WTC11 (cell line): ENCODE data around the gene CNGA3. TPM values are rescaled to one million over a fixed set of nuclear protein-coding genes. Genes with fewer than 3 reads are reported as not detected.
"Not testable (repeated sequence)": the region's sequence is repeated elsewhere in the genome, so short reads cannot be mapped to it uniquely, and the experiment has no call there.

Source experiments
- ATAC-seq: fragments of 200-7000 bp; cut with Tn5 transposase; 2 replicates; pipeline ENCODE4 v1.10.0; 2021; ENCODE audit warnings: mild to moderate bottlenecking, moderate library complexity
- CTCF ChIA-PET: fragments of 300-600 bp; sonication (Branson Sonifier 250); formaldehyde crosslinking; loops from one replicate; lab custom pipeline; 2021; ENCODE audit warnings: antibody characterized with exemption; lab: Charles Lee
- POLR2A ChIA-PET: fragments of 350-600 bp; sonication (Branson Sonifier 250); formaldehyde crosslinking; loops from one replicate; lab custom pipeline; 2021; ENCODE audit warnings: antibody characterized with exemption; lab: Charles Lee
- DNase-seq: peaks from one replicate; pipeline ENCODE4 v3.0.0; 2021; ENCODE audit warnings: low spot score
- H3K27ac Mint-ChIP-seq: 2 replicates; pipeline ENCODE4 v1.8.0; 2021; ENCODE audit warnings: mixed read lengths
- H3K27me3 Mint-ChIP-seq: 2 replicates; pipeline ENCODE4 v1.8.0; 2021; ENCODE audit warnings: low read depth, mild to moderate bottlenecking, moderate library complexity, mixed read lengths
- H3K36me3 Mint-ChIP-seq: 2 replicates; pipeline ENCODE4 v1.8.0; 2021; ENCODE audit warnings: mixed read lengths
- H3K4me1 Mint-ChIP-seq: 2 replicates; pipeline ENCODE4 v1.8.0; 2022; ENCODE audit warnings: mixed read lengths
- H3K4me3 Mint-ChIP-seq: 2 replicates; pipeline ENCODE4 v1.8.0; 2021; ENCODE audit warnings: mild to moderate bottlenecking, moderate library complexity, mixed read lengths
- H3K9me3 Mint-ChIP-seq: 2 replicates; pipeline ENCODE4 v1.8.0; 2021; ENCODE audit warnings: mixed read lengths
- ATF1 ChIP-seq: sonication (generic); formaldehyde crosslinking; IDR thresholded peaks from 2 replicates; pipeline ENCODE4 v1.8.1; 2023; ENCODE audit warnings: mild to moderate bottlenecking, moderate library complexity, missing genetic modification reagents
- EMX1 ChIP-seq: fragments of 250-450 bp; sonication (Bioruptor Pico); IDR thresholded peaks from 2 replicates; pipeline ENCODE4 v1.8.0; 2021; ENCODE audit warnings: mild to moderate bottlenecking
- ESRRA ChIP-seq: sonication (generic); formaldehyde crosslinking; IDR thresholded peaks from 2 replicates; pipeline ENCODE4 v1.8.1; 2022; ENCODE audit warnings: mild to moderate bottlenecking, missing genetic modification reagents, borderline replicate concordance
- FOXK1 ChIP-seq: sonication (generic); formaldehyde crosslinking; IDR thresholded peaks from 2 replicates; pipeline ENCODE4 v1.8.0; 2022; ENCODE audit warnings: mild to moderate bottlenecking, moderate library complexity, missing genetic modification reagents
- SMAD3 ChIP-seq: sonication (generic); formaldehyde crosslinking; IDR thresholded peaks from 2 replicates; pipeline ENCODE4 v1.8.0; 2022; ENCODE audit warnings: missing genetic modification reagents, mild to moderate bottlenecking, borderline replicate concordance
- ZNF219 ChIP-seq: sonication (generic); formaldehyde crosslinking; IDR thresholded peaks from 2 replicates; pipeline ENCODE4 v1.8.0; 2023; ENCODE audit warnings: missing genetic modification reagents, mild to moderate bottlenecking, borderline replicate concordance
- total RNA-seq: library from RNA; stranded (reverse); gene quantifications from 3 replicates; pipeline ENCODE4 v1.2.3, GENCODE V29; 2021
- TF ChIP-seq, protein P1 (sequence below): fragments of 200-600 bp; IDR thresholded peaks from 2 replicates; pipeline ENCODE4 v1.8.0; 2022; ENCODE audit warnings: antibody characterized with exemption
- TF ChIP-seq, protein P2 (sequence below): sonication (generic); formaldehyde crosslinking; IDR thresholded peaks from 2 replicates; pipeline ENCODE4 v1.8.0; 2023; ENCODE audit warnings: mild to moderate bottlenecking, missing genetic modification reagents
- TF ChIP-seq, protein P3 (sequence below): sonication (generic); formaldehyde crosslinking; IDR thresholded peaks from 2 replicates; pipeline ENCODE4 v1.8.1; 2023; ENCODE audit warnings: mild to moderate bottlenecking, missing genetic modification reagents, moderate library complexity

CNGA3 gene
- total RNA-seq, 1 experiment from 2014 or later: not detected

DNA sequence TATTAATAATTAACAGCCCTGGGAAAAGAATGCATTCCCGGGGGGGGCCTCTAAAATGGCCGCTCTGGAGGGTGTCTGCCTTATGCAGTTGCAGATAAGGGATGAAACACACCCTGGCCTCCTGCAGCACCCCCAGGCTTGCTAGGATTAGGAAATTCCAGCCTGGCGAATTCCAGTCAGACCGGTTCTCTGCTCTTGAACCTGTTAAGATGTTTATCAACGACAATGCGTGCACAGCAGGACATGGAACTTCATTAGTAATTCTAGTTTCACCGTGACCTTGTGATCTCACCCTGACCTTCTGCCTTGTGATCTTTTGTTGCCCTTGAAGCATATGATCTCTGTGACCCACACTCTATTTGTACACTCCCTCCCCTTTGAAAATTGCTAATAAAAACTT is 68.0 kb downstream of the CNGA3 start:
- 0 out of 2 replicates have a peak overlapping the region, but pooled peaks have one; percentile 38 for H3K27ac Mint-ChIP-seq
- H3K4me3 Mint-ChIP-seq, H3K4me1 Mint-ChIP-seq, ATAC-seq, H3K27me3 Mint-ChIP-seq, DNase-seq, CTCF ChIA-PET, POLR2A ChIA-PET: not testable (repeated sequence)
- peaks cover 30% of the 10 kb centered on the region for H3K36me3 Mint-ChIP-seq
- TF ChIP-seq FOXK1 (CRISPR knock-in tag) (0 out of 2 replicates have a peak, but pooled peaks have one; percentile 30), ESRRA (CRISPR knock-in tag) (0 out of 2 replicates have a peak, but pooled peaks have one; percentile 26)
- H3K9me3 Mint-ChIP-seq: peaks cover 30% of the 10 kb centered on the region

DNA sequence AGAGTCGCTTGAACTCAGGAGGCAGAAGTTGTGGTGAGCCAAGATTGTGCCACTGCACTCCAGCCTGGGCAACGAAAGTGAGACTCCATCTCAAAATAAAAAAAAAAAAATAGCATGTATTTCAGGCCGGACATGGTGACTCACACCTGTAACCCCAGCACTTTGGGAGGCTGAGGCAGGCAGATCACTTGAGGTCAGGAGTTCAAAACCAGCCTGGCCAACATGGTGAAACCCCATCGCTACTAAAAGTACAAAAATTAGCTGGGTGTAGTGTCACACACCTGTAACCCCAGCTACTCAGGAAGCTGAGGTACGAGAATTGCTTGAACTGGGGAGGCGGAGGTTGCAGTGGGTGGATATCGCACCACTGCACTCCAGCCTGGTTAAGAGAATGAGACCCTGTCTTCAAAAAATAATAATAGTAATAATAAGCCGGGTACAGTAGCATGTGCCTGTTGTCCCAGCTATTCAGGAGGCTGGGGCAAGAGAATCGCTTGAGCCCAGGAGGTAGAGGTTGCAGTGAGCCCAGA is 69.5 kb downstream of the CNGA3 start:
- H3K9me3 Mint-ChIP-seq: peaks cover 31% of the 10 kb centered on the region
- CTCF ChIA-PET, H3K27me3 Mint-ChIP-seq, ATAC-seq, H3K27ac Mint-ChIP-seq, POLR2A ChIA-PET, H3K4me3 Mint-ChIP-seq, DNase-seq, H3K4me1 Mint-ChIP-seq: not testable (repeated sequence)
- H3K36me3 Mint-ChIP-seq: peaks cover 30% of the 10 kb centered on the region

DNA sequence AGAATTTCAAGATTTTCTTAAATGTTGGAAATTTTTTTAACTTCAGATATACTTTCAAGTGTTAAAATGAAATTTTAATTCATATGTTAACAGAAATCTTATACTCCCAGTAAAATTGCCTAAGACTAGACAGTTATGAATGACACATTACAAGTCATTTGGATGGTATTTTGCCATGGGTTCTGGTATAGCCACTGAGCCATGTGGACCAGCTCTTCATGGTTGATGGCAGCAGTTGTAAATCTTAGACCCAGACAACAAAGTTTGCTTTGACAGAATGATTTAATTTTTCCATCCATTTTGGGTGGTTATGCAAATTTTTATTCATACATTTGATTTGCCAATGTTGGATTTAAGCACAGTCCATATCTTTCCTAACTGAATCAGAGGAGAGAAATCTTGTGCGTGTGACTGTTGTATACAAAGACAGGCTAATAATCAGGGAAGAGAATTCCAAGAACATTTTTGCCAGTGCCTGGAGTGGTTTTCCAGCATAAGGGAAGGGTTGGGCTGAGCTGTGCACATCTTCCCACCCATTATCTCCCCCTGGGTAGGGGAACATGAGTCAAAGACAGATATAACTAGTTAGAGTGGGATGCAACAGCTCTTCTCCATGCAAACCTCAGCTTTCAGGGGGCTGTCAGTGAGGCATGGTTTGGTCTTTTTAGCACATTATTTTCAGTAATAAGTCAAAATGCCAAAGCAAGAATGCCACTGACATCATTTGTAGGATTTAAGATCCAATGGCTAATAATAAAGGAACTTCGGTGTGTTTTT is 70.3 kb downstream of the CNGA3 start:
- Mint-ChIP-seq H3K9me3 (peaks cover 38% of the 10 kb centered on the region), H3K4me1 (no peaks in the 10 kb centered on the region), H3K4me3 (no peak overlapping the region)
- DNase-seq (no peak), ATAC-seq (no peak)
- TF ChIP-seq, protein P1, sequence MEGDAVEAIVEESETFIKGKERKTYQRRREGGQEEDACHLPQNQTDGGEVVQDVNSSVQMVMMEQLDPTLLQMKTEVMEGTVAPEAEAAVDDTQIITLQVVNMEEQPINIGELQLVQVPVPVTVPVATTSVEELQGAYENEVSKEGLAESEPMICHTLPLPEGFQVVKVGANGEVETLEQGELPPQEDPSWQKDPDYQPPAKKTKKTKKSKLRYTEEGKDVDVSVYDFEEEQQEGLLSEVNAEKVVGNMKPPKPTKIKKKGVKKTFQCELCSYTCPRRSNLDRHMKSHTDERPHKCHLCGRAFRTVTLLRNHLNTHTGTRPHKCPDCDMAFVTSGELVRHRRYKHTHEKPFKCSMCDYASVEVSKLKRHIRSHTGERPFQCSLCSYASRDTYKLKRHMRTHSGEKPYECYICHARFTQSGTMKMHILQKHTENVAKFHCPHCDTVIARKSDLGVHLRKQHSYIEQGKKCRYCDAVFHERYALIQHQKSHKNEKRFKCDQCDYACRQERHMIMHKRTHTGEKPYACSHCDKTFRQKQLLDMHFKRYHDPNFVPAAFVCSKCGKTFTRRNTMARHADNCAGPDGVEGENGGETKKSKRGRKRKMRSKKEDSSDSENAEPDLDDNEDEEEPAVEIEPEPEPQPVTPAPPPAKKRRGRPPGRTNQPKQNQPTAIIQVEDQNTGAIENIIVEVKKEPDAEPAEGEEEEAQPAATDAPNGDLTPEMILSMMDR: no peak
- TF ChIP-seq, all 79 proteins: peak for 0
- ChIA-PET CTCF (no interaction called here), POLR2A (no interaction called here)
- H3K36me3 Mint-ChIP-seq: peaks cover 37% of the 10 kb centered on the region
- H3K27ac Mint-ChIP-seq: no peak overlapping the region
- H3K27me3 Mint-ChIP-seq: peaks cover 2% of the 10 kb centered on the region; the same call in 1 of the 2 replicates

DNA sequence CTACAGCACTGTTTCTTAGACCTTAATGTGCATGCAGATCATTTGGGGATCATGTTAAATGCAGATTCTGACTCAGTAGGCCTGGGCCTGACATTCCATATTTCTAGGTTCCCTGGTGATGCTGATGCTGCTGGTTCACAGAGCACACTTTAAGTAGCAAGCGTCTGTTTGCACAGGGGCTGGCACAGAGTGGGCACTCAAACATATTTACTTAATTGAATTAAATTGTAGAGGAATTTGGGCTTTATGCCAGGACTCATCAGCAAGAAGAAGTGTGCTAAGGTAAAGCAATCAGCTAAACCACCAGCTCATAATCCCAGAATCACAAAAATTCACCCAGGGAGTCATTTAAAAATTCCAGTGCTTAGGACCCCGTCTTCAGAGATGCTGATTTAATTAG is 73.3 kb downstream of the CNGA3 start:
- DNase-seq (no peak), ATAC-seq (no peak)
- Mint-ChIP-seq H3K27ac (no peak overlapping the region), H3K9me3 (peaks cover 39% of the 10 kb centered on the region), H3K36me3 (peaks cover 28% of the 10 kb centered on the region), H3K4me1 (no peaks in the 10 kb centered on the region), H3K4me3 (no peak overlapping the region), H3K27me3 (peaks cover 2% of the 10 kb centered on the region; the same call in 1 of the 2 replicates)
- ChIA-PET POLR2A (no interaction called here), CTCF (no interaction called here)
- TF ChIP-seq ZNF219 (CRISPR knock-in tag) (no peak), EMX1 (CRISPR knock-in tag) (no peak), SMAD3 (CRISPR knock-in tag) (no peak), ATF1 (CRISPR knock-in tag) (no peak)
- TF ChIP-seq, protein P2, sequence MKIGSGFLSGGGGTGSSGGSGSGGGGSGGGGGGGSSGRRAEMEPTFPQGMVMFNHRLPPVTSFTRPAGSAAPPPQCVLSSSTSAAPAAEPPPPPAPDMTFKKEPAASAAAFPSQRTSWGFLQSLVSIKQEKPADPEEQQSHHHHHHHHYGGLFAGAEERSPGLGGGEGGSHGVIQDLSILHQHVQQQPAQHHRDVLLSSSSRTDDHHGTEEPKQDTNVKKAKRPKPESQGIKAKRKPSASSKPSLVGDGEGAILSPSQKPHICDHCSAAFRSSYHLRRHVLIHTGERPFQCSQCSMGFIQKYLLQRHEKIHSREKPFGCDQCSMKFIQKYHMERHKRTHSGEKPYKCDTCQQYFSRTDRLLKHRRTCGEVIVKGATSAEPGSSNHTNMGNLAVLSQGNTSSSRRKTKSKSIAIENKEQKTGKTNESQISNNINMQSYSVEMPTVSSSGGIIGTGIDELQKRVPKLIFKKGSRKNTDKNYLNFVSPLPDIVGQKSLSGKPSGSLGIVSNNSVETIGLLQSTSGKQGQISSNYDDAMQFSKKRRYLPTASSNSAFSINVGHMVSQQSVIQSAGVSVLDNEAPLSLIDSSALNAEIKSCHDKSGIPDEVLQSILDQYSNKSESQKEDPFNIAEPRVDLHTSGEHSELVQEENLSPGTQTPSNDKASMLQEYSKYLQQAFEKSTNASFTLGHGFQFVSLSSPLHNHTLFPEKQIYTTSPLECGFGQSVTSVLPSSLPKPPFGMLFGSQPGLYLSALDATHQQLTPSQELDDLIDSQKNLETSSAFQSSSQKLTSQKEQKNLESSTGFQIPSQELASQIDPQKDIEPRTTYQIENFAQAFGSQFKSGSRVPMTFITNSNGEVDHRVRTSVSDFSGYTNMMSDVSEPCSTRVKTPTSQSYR (CRISPR knock-in tag): no peak
- TF ChIP-seq, protein P3, sequence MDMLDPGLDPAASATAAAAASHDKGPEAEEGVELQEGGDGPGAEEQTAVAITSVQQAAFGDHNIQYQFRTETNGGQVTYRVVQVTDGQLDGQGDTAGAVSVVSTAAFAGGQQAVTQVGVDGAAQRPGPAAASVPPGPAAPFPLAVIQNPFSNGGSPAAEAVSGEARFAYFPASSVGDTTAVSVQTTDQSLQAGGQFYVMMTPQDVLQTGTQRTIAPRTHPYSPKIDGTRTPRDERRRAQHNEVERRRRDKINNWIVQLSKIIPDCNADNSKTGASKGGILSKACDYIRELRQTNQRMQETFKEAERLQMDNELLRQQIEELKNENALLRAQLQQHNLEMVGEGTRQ (CRISPR knock-in tag): no peak
